Measurements from ENCODE around the gene IRF9. TPM values are rescaled to one million over a fixed set of nuclear protein-coding genes. Genes with fewer than 3 reads are reported as not detected.
A peak's percentile ranks its signal among the peaks of the same experiment; 100 is the strongest.

IRF9 gene
- total RNA-seq, 1 donor from 2014 or later: 45.1 TPM

GRCh38 chr14:24131549-24131966, 29.5 kb upstream of the IRF9 start:
- no peak for TF ChIP-seq CTCF (conservative IDR thresholded peaks at IDR 0.05; ENCODE audit: low read depth, low read length)
- H3K4me3 ChIP-seq (ENCODE audit: low read depth, low read length): no peak overlapping the region
- DNase-seq (ENCODE audit: low read depth): no peak

- TF ChIP-seq CTCF (conservative IDR thresholded peaks at IDR 0.05; ENCODE audit: low read depth, low read length): no peak
- DNase-seq (ENCODE audit: low read depth): no peak
- H3K4me3 ChIP-seq (ENCODE audit: low read depth, low read length): no peak overlapping the region
Observed at GRCh38 chr14:24132061-24132685, 28.9 kb upstream of the IRF9 start.

- no peak overlapping the region for H3K4me3 ChIP-seq (ENCODE audit: low read depth, low read length)
- TF ChIP-seq CTCF (conservative IDR thresholded peaks at IDR 0.05; ENCODE audit: low read depth, low read length): no peak
Observed at GRCh38 chr14:24132976-24133375, 28.1 kb upstream of the IRF9 start.

GRCh38 chr14:24133735-24134134, 27.3 kb upstream of the IRF9 start:
- no peak for DNase-seq (ENCODE audit: low read depth)
- TF ChIP-seq CTCF (conservative IDR thresholded peaks at IDR 0.05; ENCODE audit: low read depth, low read length): no peak

More at GRCh38 chr14:24132976-24133375, 28.1 kb upstream of the IRF9 start:
- no peak for DNase-seq (ENCODE audit: low read depth)

GRCh38 chr14:24135584-24135833, 25.6 kb upstream of the IRF9 start:
- DNase-seq (ENCODE audit: low read depth): no peak
- peak overlapping the region; percentile 95 for H3K4me3 ChIP-seq (ENCODE audit: low read depth, low read length)
- TF ChIP-seq CTCF (conservative IDR thresholded peaks at IDR 0.05; ENCODE audit: low read depth, low read length): no peak

More at GRCh38 chr14:24133735-24134134, 27.3 kb upstream of the IRF9 start:
- no peak overlapping the region for H3K4me3 ChIP-seq (ENCODE audit: low read depth, low read length)

GRCh38 chr14:24135834-24136683, 25.0 kb upstream of the IRF9 start, which contains the start of gene PSME1:
TSS of gene PSME1 (plus strand) at chr14:24136194. CDS start at chr14:24136263, 69 bp downstream.
- H3K4me3 ChIP-seq (ENCODE audit: low read depth, low read length): peak within 1 kb of the TSS; percentile 95
- no peak for TF ChIP-seq CTCF (conservative IDR thresholded peaks at IDR 0.05; ENCODE audit: low read depth, low read length)
- no peak for DNase-seq (ENCODE audit: low read depth)
